Activated CD4-positive, alpha-beta T cell treated with anti-CD3 and anti-CD28 coated beads for 36 hours (primary cell): ENCODE measurements around the gene GAB2. TPM values are rescaled to one million over a fixed set of nuclear protein-coding genes. Genes with fewer than 3 reads are reported as not detected.
A peak's percentile ranks its signal among the peaks of the same experiment; 100 is the strongest.

ENCODE experiments used
- ATAC-seq: fragments of 200-7000 bp; cut with Tn5 transposase; one replicate; pipeline ENCODE4 v1.10.0; 2021; ENCODE audit warnings: mild to moderate bottlenecking, moderate library complexity
- CTCF ChIA-PET: fragments of 350-600 bp; sonication (Branson Sonifier 250); formaldehyde crosslinking; loops from one replicate; lab custom pipeline; 2021; ENCODE audit warnings: antibody characterized with exemption; lab: Charles Lee
- POLR2A ChIA-PET: fragments of 350-600 bp; sonication (Branson Sonifier 250); formaldehyde crosslinking; loops from one replicate; lab custom pipeline; 2021; ENCODE audit warnings: antibody characterized with exemption, inconsistent platforms; lab: Charles Lee
- DNase-seq: peaks from one replicate; pipeline ENCODE4 v3.0.0-alpha.2; 2020
- H3K27ac Mint-ChIP-seq: one replicate; pipeline ENCODE4 v1.8.0; 2021; ENCODE audit warnings: mixed read lengths
- H3K27me3 Mint-ChIP-seq: one replicate; pipeline ENCODE4 v1.8.0; 2021; ENCODE audit warnings: mixed read lengths
- H3K36me3 Mint-ChIP-seq: one replicate; pipeline ENCODE4 v1.8.0; 2021; ENCODE audit warnings: low read depth, mixed read lengths
- H3K4me1 Mint-ChIP-seq: one replicate; pipeline ENCODE4 v1.8.0; 2021; ENCODE audit warnings: mixed read lengths
- H3K4me3 Mint-ChIP-seq: one replicate; pipeline ENCODE4 v1.8.0; 2021; ENCODE audit warnings: mild to moderate bottlenecking, moderate library complexity, mixed read lengths
- H3K9me3 Mint-ChIP-seq: one replicate; pipeline ENCODE4 v1.8.0; 2021; ENCODE audit warnings: low read depth, mixed read lengths
- intact Hi-C, 2 experiments: fragments of 100-400 bp; cut with DNase I in 1 of 2; cut with micrococcal nuclease in 1 of 2; formaldehyde crosslinking; loops; one replicate each; pipeline versions ENCODE4 v1.14.2 to v1.15.1; 2022 to 2024; cut with DNase I, micrococcal nuclease
- total RNA-seq, 2 experiments: library from RNA; stranded (reverse); gene quantifications; one replicate each; pipeline ENCODE4 v1.2.3, GENCODE V29; 2021

The GAB2 gene
- total RNA-seq, 2 experiments from 2014 or later, result 4.3 to 4.8 TPM

DNA sequence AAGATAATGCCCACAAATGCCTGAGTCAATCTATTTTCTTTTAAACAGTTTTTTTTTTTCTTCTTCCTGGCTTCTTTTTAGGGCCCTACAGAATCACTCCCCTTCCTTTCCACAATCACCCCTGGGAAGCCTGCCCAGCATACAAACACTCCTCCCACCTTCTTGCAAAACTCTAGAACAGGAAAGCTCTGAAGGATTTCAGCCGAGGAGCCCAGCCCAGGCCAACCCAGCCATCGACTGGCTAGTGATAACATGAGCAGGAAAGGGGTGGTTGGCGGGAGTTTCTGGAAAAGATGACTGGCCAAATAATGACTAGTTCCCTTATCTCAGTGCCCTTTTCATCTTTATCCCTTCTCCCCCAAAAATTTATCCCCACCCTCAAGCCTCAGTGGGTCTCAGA is 160.7 kb downstream of the GAB2 start:
- Mint-ChIP-seq H3K27ac (no peak overlapping the region), H3K36me3 (no peaks in the 10 kb centered on the region), H3K27me3 (no peaks in the 10 kb centered on the region), H3K4me3 (no peak overlapping the region), H3K4me1 (no peaks in the 10 kb centered on the region), H3K9me3 (no peaks in the 10 kb centered on the region)
- DNase-seq (no peak), ATAC-seq (no peak)
- ChIA-PET POLR2A (no interaction called here), CTCF (interaction anchor here (1.0 kb wide), 1 partner anchor 14 kb away, joined by 4 read pairs; no protein-coding TSS in a partner anchor)
- intact Hi-C loops, result no loop called here

DNA sequence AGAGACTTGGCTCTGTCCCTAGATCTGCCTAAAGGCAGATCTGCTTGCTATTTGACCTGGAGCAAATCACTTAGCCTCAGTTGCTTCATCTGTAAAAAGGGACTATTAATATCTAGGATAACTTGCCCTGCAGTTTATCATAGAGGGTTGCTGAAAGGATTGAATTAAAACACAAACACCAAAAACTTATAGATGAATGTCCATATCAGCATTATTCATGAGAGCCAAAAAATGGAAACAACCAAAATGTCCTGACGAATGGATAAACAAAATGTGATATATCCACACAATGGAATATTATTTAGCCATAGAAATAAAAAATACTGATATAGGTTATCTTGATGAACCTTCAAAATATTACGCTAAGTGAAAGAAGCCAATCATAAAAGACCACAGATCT is 161.7 kb downstream of the GAB2 start:
- CTCF ChIA-PET, result interaction anchor here (0.6 kb wide), 1 partner anchor 100 kb away, joined by 3 read pairs; no protein-coding TSS in a partner anchor
- DNase-seq, result no peak
- no peaks in the 10 kb centered on the region for H3K4me1 Mint-ChIP-seq
- POLR2A ChIA-PET, result no interaction called here
- no peak overlapping the region for H3K4me3 Mint-ChIP-seq
- H3K27ac Mint-ChIP-seq, result no peak overlapping the region
- H3K9me3 Mint-ChIP-seq, result no peaks in the 10 kb centered on the region
- no peaks in the 10 kb centered on the region for H3K27me3 Mint-ChIP-seq
- no peak for ATAC-seq
- intact Hi-C loops, result no loop called here
- no peaks in the 10 kb centered on the region for H3K36me3 Mint-ChIP-seq

GRCh38 chr11:78254268-78254667 is 163.4 kb downstream of the GAB2 start:
- H3K36me3 Mint-ChIP-seq, result no peaks in the 10 kb centered on the region
- no peaks in the 10 kb centered on the region for H3K27me3 Mint-ChIP-seq
- H3K27ac Mint-ChIP-seq, result no peak overlapping the region
- intact Hi-C loops, result no loop called here
- DNase-seq (no peak), ATAC-seq (no peak)
- CTCF ChIA-PET, result interaction anchor here (0.5 to 1.5 kb wide), 2 partner anchors 9 to 596 kb away, joined by 3 to 4 read pairs; no protein-coding TSS in a partner anchor
- H3K9me3 Mint-ChIP-seq, result no peaks in the 10 kb centered on the region
- POLR2A ChIA-PET, result no interaction called here
- no peaks in the 10 kb centered on the region for H3K4me1 Mint-ChIP-seq
- no peak overlapping the region for H3K4me3 Mint-ChIP-seq

DNA sequence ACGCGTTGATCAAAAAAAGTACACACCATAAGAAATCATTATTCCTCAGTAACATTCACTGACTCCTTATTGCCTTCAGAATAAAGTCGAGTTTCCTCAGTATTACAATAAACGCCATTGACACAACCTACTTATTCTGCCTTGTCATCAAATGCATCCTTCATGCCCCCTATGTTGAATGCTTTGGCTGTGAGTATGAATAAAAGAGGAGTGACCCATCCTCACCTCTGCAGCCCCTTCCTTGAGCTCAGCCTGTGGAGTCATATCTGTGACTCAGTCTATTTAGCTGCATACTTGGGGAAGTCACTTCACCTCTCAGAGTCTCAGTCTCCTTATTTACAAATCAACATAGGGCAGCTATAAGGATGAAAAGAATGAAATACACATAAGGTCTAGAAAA is 163.8 kb downstream of the GAB2 start:
- CTCF ChIA-PET, result interaction anchor here (0.5 to 1.5 kb wide), 3 partner anchors 9 to 596 kb away, joined by 3 to 4 read pairs (median 3); no protein-coding TSS in a partner anchor
- H3K36me3 Mint-ChIP-seq, result no peaks in the 10 kb centered on the region

GRCh38 chr11:78251083-78251775 is 166.4 kb downstream of the GAB2 start:
- ChIA-PET POLR2A (interaction anchor here (0.6 kb wide), 1 partner anchor 261 kb away, joined by 3 read pairs; no protein-coding TSS in a partner anchor), CTCF (interaction anchor here (1.7 kb wide), 1 partner anchor 14 kb away, joined by 4 read pairs; no protein-coding TSS in a partner anchor)
- intact Hi-C loops, result no loop called here
- peaks cover 3% of the 10 kb centered on the region for H3K4me1 Mint-ChIP-seq
- DNase-seq (no peak), ATAC-seq (no peak)
- H3K27me3 Mint-ChIP-seq, result no peaks in the 10 kb centered on the region
- no peaks in the 10 kb centered on the region for H3K36me3 Mint-ChIP-seq
- H3K9me3 Mint-ChIP-seq, result no peaks in the 10 kb centered on the region
- no peak overlapping the region for H3K4me3 Mint-ChIP-seq
- no peak overlapping the region for H3K27ac Mint-ChIP-seq

More for the DNA sequence above, 163.8 kb downstream of the GAB2 start:
- Mint-ChIP-seq H3K27ac (no peak overlapping the region), H3K9me3 (no peaks in the 10 kb centered on the region), H3K27me3 (no peaks in the 10 kb centered on the region), H3K4me1 (peaks cover 1% of the 10 kb centered on the region), H3K4me3 (no peak overlapping the region)
- DNase-seq (no peak), ATAC-seq (no peak)
- POLR2A ChIA-PET, result no interaction called here
- intact Hi-C loops, result no loop called here

- Mint-ChIP-seq H3K36me3 (no peaks in the 10 kb centered on the region), H3K27ac (no peak overlapping the region), H3K27me3 (no peaks in the 10 kb centered on the region), H3K9me3 (no peaks in the 10 kb centered on the region), H3K4me1 (peaks cover 3% of the 10 kb centered on the region), H3K4me3 (no peak overlapping the region)
- POLR2A ChIA-PET, result no interaction called here
- ATAC-seq (no peak), DNase-seq (no peak)
- CTCF ChIA-PET, result no interaction called here
- intact Hi-C loops, result no loop called here
Observed at GRCh38 chr11:78250099-78250498, 167.5 kb downstream of the GAB2 start.

DNA sequence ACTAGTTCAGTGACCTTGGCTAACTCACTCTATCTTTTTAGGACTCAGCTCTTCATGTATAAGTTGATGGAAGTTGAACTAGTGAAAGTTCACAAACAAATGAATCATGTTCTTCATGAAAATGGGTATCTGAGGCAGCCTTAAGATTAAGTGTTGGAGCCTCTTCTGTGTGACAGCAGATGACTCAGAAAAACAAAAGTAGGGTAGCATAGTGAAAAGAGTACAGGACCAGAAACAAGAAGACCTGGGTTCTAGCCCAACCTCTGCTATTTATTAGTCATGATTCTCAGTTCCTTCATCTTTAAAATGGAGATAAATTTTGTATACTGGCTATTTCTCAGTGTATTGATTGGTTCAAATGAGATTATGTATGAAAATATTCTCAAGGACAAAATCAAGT is 168.7 kb downstream of the GAB2 start:
- CTCF ChIA-PET, result no interaction called here
- no peak overlapping the region for H3K27ac Mint-ChIP-seq

DNA sequence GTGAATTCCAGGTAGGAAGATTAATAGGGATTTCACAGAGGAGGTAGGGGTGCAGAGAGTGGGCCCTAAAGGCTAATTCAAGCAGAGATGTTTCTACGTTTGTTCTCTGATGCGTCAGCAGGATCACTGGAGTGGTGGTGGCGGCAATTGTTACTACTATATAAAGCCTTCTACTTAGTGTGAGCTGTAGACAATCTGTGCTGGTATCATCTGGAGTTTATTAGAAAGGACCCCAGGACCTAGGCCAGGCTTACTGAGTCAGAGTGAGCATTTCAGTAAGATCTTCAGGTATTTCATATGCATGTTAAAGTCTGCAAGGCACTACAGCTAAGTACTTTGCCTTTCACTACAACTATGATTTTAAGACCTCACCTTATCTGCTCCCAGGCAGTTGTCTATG is 169.4 kb downstream of the GAB2 start:
- intact Hi-C loops, result no loop called here
- H3K4me1 Mint-ChIP-seq, result peaks cover 12% of the 10 kb centered on the region
- H3K27me3 Mint-ChIP-seq, result no peaks in the 10 kb centered on the region
- ChIA-PET POLR2A (no interaction called here), CTCF (interaction anchor here (0.9 kb wide), 1 partner anchor 20 kb away, joined by 4 read pairs; no protein-coding TSS in a partner anchor)
- no peak for DNase-seq
- no peaks in the 10 kb centered on the region for H3K36me3 Mint-ChIP-seq
- H3K27ac Mint-ChIP-seq, result no peak overlapping the region
- no peak overlapping the region for H3K4me3 Mint-ChIP-seq
- peak; percentile 11 for ATAC-seq
- H3K9me3 Mint-ChIP-seq, result no peaks in the 10 kb centered on the region

More for the DNA sequence above, 168.7 kb downstream of the GAB2 start:
- ATAC-seq (peak; percentile 93), DNase-seq (no peak)
- Mint-ChIP-seq H3K4me3 (no peak overlapping the region), H3K36me3 (no peaks in the 10 kb centered on the region), H3K27me3 (no peaks in the 10 kb centered on the region), H3K4me1 (peaks cover 12% of the 10 kb centered on the region), H3K9me3 (no peaks in the 10 kb centered on the region)
- intact Hi-C loops, result no loop called here
- POLR2A ChIA-PET, result no interaction called here

- ChIA-PET CTCF (no interaction called here), POLR2A (no interaction called here)
- no peak for DNase-seq
- intact Hi-C loops, result no loop called here
- H3K4me1 Mint-ChIP-seq, result peaks cover 12% of the 10 kb centered on the region
- no peak overlapping the region for H3K27ac Mint-ChIP-seq
- no peak for ATAC-seq
- H3K4me3 Mint-ChIP-seq, result no peak overlapping the region
- H3K9me3 Mint-ChIP-seq, result peaks cover 15% of the 10 kb centered on the region
- peaks cover 2% of the 10 kb centered on the region for H3K27me3 Mint-ChIP-seq
- peaks cover 7% of the 10 kb centered on the region for H3K36me3 Mint-ChIP-seq
Observed at GRCh38 chr11:78244546-78245255, 172.9 kb downstream of the GAB2 start.

GRCh38 chr11:78244080-78244479 is 173.5 kb downstream of the GAB2 start:
- ChIA-PET CTCF (no interaction called here), POLR2A (no interaction called here)
- intact Hi-C loops, result no loop called here
- peaks cover 7% of the 10 kb centered on the region for H3K36me3 Mint-ChIP-seq
- peaks cover 15% of the 10 kb centered on the region for H3K9me3 Mint-ChIP-seq
- H3K4me3 Mint-ChIP-seq, result no peak overlapping the region
- ATAC-seq (no peak), DNase-seq (no peak)
- H3K27me3 Mint-ChIP-seq, result peaks cover 2% of the 10 kb centered on the region
- H3K4me1 Mint-ChIP-seq, result peaks cover 12% of the 10 kb centered on the region
- no peak overlapping the region for H3K27ac Mint-ChIP-seq

DNA sequence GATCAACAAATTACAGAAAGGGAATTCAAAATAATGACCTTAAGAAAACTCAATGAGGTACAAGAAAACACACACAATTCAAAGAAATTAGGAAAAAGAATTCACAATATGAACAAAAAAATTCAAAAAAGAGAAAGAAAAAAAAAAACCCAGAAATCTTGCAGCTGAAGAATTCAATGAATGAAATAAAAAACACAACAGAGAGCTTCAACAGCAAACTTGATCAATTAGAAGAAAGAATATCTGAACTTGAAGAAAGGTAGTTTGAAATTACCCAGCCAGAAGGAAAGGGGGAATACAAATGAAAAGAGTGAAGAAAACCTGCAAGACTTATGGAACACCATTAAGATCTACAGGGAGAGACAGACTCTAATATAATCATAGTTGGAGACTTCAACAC is 176.1 kb downstream of the GAB2 start:
- ATAC-seq (no peak), DNase-seq (no peak)
- ChIA-PET CTCF (no interaction called here), POLR2A (no interaction called here)
- Mint-ChIP-seq H3K27ac (no peak overlapping the region), H3K27me3 (peaks cover 2% of the 10 kb centered on the region), H3K4me1 (peaks cover 9% of the 10 kb centered on the region), H3K36me3 (peaks cover 12% of the 10 kb centered on the region), H3K4me3 (no peak overlapping the region), H3K9me3 (peaks cover 19% of the 10 kb centered on the region)
- intact Hi-C loops, result no loop called here
